HL-60/S4 (cell line): ENCODE measurements around the gene LHX3.

Source experiments
- in situ Hi-C: fragments of 300-500 bp; cut with MboI; formaldehyde crosslinking; loops from 2 replicates; pipeline ENCODE4 v1.14.3; 2022; ENCODE audit warnings: low sequenced_read_pairs

LHX3 gene

GRCh38 chr9:136204838-136205706, at the start of gene LHX3:
LHX3 (minus strand) TSS chr9:136205128; CDS start chr9:136205012, 116 bp downstream.
- in situ Hi-C loops = no loop called here

- in situ Hi-C loops = no loop called here
Observed at GRCh38 chr9:136253246-136254130, 48.6 kb upstream of the LHX3 start.

- in situ Hi-C loops = no loop called here
Observed at GRCh38 chr9:136252846-136253245, 47.9 kb upstream of the LHX3 start.

GRCh38 chr9:136252281-136252680, 47.4 kb upstream of the LHX3 start:
- in situ Hi-C loops = no loop called here

- in situ Hi-C loops = no loop called here
Observed at GRCh38 chr9:136251264-136252115, 46.6 kb upstream of the LHX3 start.

GRCh38 chr9:136250676-136251075, 45.7 kb upstream of the LHX3 start:
- in situ Hi-C loops = no loop called here

GRCh38 chr9:136249877-136250559, 45.1 kb upstream of the LHX3 start:
- in situ Hi-C loops = no loop called here

GRCh38 chr9:136248951-136249876, 44.3 kb upstream of the LHX3 start:
- in situ Hi-C loops = no loop called here

- in situ Hi-C loops = no loop called here
Observed at GRCh38 chr9:136247947-136248637, 43.2 kb upstream of the LHX3 start.

- in situ Hi-C loops = no loop called here
Observed at GRCh38 chr9:136247551-136247916, 42.6 kb upstream of the LHX3 start.

GRCh38 chr9:136246849-136247550, 42.1 kb upstream of the LHX3 start:
- in situ Hi-C loops = no loop called here

- in situ Hi-C loops = no loop called here
Observed at GRCh38 chr9:136245219-136246150, 40.6 kb upstream of the LHX3 start, which contains the start of gene QSOX2. QSOX2 (minus strand) TSS chr9:136245812; CDS start chr9:136245803, 9 bp downstream.

GRCh38 chr9:136244969-136245218, 40.0 kb upstream of the LHX3 start:
- in situ Hi-C loops = no loop called here

GRCh38 chr9:136244122-136244968, 39.4 kb upstream of the LHX3 start:
- in situ Hi-C loops = no loop called here

GRCh38 chr9:136243631-136244030, 38.7 kb upstream of the LHX3 start:
- in situ Hi-C loops = no loop called here

- in situ Hi-C loops = no loop called here
Observed at GRCh38 chr9:136242918-136243525, 38.1 kb upstream of the LHX3 start.
